HG02943 (cell line): ENCODE results near the gene CTDSP2.
"Not testable (repeated sequence)": the region's sequence is repeated elsewhere in the genome, so short reads cannot be mapped to it uniquely, and the experiment has no call there.

Experiments
- ATAC-seq: cut with Tn5 transposase; IDR thresholded peaks from one replicate; pipeline ENCODE4 v1.9.1; 2021; ENCODE audit warnings: mild to moderate bottlenecking, low read depth, moderate library complexity; ENCODE audit not compliant: unreplicated experiment

The CTDSP2 gene, protein sequence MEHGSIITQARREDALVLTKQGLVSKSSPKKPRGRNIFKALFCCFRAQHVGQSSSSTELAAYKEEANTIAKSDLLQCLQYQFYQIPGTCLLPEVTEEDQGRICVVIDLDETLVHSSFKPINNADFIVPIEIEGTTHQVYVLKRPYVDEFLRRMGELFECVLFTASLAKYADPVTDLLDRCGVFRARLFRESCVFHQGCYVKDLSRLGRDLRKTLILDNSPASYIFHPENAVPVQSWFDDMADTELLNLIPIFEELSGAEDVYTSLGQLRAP

GRCh38 chr12:57846577-57847319 lies at the start of gene CTDSP2:
TSS of gene CTDSP2 (minus strand) at chr12:57846729. CDS start at chr12:57846435, 294 bp downstream.
- ATAC-seq: peak; percentile 40

DNA sequence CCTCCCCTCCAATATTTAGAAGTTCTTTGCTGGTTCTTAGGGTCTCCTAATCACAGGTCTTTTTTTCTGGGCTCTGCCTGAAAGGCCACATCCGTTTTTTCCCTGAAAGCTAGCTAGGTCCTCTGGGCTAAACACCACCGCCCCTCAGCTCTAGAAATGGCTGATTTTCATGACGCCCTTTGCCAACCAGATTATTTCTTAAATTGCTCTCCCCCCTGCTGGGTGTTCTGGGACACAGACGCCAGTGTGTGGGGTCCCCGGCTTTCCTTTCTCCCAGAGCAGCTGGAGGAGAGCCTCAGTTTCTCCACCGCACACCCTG lies 49.5 kb upstream of the CTDSP2 start:
- no peak for ATAC-seq

- no peak for ATAC-seq
Measured at GRCh38 chr12:57895389-57896114, 49.0 kb upstream of the CTDSP2 start.

DNA sequence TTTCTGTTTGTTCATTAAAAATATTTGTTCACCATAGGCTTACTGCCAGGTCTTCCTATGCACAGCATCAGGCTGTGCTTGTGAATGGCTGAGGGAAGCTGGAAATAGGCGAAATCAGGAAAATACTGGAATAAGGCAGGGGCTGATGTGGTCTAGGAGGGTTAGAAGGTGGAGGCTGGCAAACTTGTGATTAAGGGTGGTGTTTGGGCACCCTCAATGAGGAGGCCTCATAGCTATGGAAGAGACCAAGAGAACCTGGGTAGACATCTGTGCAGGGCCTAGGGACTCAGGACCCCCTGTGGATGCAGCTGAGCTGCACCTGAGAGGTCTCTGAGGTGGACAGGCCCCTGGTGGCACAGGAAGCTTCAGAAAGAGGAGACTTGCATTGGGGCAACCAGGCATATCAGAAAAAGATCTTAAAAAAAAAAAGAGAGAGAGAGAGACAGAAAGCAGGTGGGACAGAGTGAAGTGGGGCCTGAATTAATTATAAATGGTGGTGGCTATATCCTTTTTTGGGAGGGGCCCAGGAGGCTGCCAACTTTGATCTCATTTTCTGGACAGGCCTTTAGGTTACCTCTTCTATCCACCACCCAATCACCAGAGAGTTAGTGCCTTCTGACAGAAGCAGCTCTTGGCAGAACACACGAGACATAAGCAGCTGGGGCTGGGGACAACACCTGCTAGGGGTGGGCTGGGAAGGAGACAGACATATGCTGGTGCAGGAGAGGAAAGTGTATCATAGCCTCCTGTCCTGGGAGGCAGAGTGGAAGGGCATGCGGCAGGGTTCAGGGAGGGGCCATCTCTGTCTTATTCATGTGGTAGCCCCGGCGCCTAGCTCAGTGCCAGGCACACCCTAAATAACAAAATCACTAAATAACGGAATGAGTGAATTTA lies 48.1 kb upstream of the CTDSP2 start:
- ATAC-seq: no peak

- no peak for ATAC-seq
Measured at GRCh38 chr12:57893431-57894353, 47.2 kb upstream of the CTDSP2 start.

GRCh38 chr12:57892232-57892972 lies 45.9 kb upstream of the CTDSP2 start:
- ATAC-seq: no peak

DNA sequence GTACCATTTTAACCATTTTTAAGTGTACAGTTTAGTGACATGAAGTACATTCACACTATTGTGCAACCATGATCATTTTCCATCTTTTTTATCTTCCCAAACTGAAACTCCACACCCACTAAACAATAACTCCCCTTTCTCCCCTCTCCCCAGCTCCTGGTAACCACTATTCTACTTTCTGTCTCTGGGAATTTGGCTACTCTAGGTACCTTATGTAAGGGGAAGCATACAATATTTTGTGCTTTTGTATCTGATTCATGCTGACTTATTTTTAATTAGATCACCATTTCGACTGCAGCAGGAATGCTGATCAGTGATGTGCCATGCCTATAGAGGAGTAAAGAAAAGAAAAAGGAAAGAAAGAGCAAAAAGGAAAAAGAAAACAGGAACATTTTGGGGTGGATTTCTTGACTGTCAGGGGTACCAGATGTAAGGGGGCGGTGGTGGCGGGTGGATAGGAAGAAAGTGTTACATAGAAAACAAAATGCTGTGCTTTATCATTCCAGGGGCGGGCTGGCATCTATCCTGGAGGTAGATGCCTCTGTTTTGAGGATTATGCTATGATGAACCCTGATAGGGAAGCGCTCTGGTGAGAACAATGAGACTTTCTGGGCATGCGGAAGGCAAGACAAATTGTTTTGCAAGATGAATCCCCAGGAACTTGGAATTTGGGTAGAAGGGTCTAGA lies 45.2 kb upstream of the CTDSP2 start:
- ATAC-seq: no peak

DNA sequence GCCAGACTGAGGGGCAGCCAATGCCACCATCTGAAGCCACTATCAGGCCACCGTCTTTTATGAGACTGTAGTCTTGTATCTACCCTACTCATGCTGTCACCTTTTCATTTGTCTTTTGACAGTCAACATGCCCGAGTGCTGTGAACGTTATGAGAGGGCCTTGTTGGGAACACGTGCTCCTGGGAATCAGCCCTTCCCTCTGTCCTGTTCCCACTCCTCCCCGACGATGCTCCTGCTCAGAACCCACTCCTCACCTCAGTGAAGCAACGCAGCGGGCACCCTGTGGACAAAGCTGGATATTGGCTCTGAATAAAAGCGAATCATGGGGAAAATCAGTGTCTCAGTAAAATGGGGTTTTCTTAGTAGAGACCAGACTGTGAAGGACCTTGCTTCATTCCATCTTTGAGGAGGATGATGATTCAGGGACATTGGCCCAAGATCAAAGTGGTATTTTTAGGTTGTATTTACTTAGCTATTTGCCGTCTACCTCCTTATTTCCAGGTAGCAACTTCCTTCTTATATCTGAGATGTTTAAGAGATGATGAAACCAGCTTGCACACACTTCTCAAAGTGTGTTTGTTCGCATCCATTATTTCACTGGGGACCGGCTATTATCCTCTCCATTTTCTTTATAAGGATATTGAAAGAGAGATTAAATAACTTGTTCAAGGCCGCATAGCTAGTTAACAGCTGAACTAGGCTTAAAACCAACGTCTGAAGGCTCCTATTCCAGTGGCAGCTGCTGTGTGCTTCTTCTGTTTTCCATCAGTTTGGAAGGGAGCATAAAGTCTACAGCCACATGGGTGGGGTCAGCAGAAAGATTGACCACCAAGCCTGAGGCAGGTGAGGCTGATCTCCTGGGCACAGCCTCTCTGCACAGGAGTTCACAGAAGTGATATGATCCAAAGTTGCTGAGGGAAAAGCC lies 43.9 kb upstream of the CTDSP2 start:
- ATAC-seq: no peak

GRCh38 chr12:57889500-57889989 lies 43.0 kb upstream of the CTDSP2 start:
- no peak for ATAC-seq

DNA sequence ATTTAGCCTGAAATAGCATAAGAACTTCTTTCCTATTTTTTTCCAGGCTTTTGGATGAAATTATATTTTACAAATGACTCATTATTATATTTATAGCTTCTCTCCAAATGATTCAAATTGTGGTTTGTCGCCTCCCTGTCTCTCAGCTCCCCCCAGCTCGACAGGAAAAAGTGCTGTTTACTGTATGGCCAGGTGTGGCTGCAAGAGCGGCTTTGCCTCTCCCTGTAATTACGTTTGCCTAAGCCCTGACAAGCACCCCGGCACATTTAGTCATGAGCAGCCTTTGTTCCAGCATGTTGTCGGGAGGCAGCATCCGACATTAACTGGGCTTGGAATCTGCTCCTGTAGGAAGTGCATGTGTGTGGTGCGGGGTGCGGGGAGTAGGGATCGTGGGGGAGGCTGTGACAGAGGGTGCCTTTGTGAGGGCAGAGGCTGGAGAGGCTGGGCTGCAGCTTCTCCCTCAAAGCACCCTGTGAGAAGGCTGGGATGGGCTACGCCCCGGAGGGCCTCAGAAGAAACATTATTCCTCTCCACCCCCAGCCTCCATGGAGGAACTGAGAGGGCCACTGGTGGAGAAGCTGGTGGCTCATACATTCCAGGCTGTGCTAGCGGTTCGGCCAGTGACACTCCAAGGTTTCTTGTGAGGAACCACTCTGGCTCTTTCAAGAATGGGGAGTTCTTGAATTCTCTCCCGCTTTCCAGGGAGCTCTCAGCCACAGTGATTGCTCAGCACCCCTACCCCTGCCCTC lies 42.1 kb upstream of the CTDSP2 start:
- ATAC-seq: no peak

- ATAC-seq: no peak
Measured at GRCh38 chr12:57887631-57888408, 41.3 kb upstream of the CTDSP2 start.

DNA sequence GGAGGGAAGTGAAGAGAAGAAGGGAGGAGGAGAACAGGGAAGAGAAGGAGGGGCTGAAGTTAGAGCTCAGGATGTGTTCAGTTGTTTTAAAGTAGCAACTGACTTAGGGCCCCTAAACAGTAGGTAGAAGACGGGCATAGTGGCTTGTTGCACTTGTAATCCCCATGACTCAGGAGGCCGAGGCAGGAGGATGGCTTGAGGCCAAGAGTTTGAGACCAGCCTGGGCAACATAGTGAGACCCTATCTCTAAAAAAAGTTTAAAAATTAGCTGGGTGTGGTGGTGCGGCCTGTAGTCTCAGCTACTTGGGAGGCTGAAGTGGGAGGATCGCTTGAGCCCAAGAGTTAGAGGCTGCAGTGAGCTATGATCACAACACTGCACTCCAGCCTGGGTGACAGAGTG lies 40.4 kb upstream of the CTDSP2 start:
- not testable (repeated sequence) for ATAC-seq

DNA sequence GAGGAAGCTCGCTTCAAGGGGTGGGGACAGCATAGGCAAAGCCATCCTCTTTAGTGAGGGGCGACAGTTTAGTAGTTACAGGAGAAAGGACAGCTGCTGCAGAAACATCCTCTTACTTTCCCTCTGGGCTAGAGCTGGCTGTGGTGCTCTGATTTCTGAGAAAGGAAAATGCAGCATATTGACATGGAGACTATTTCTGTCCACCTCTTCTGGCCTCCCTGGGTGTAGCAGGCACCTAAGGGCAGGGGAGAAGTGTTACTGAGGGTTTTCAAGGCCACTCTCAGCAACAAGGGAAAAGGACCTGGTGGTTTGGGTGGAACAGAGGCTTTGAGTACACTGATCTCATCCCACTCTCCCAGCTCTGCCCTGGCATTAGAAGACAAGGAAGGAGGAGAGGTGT lies 40.0 kb upstream of the CTDSP2 start:
- no peak for ATAC-seq

DNA sequence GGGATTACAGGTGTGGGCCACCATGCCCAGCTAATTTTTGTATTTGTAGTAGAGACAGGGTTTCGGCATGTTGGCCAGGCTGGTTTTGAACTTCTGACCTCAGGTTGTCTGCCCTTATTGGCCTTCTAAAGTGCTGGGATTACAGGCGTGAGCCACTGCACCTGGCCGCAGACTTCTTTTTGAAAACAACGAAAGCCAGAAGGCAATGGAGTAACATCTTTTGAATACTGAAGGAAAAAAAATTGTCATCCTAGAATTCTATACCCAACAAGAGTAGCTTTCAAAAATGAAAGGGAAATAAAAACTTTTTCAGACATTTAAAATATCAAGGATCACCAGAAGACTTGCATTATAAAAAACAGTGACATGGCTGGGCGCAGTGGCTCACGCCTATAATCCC lies 38.7 kb upstream of the CTDSP2 start:
- ATAC-seq: no peak

DNA sequence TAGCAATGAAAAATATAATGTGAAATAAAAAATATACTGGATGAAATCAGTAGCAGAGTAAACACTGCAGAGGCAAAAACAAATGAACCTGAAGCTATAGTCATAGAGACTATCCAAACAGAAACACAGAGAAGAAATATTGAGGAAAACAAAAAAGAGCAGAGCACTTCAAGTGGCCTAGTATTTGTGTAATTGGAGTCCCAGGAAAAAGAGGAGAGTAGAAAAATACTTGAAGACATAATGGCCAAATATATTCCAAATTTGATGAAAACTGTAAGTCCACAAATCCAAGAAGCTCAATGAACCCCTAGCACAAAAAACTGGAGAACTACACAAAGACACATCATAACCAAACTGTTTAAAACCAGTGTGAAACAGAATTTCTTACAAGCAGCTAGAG lies 37.2 kb upstream of the CTDSP2 start:
- ATAC-seq: no peak

- ATAC-seq: no peak
Measured at GRCh38 chr12:57883057-57883456, 36.5 kb upstream of the CTDSP2 start.
